NB4 (cell line): ENCODE results near the gene SYCE3.

Experiments
- MYC ChIP-seq: IDR thresholded peaks from 2 replicates; pipeline ENCODE4 v1.6.1; 2011; ENCODE audit warnings: low read depth, low read length
- TF ChIP-seq, protein P1 (sequence below): IDR thresholded peaks from one replicate; pipeline ENCODE4 v1.5.1; 2012; ENCODE audit warnings: low read depth, low read length

DNA sequence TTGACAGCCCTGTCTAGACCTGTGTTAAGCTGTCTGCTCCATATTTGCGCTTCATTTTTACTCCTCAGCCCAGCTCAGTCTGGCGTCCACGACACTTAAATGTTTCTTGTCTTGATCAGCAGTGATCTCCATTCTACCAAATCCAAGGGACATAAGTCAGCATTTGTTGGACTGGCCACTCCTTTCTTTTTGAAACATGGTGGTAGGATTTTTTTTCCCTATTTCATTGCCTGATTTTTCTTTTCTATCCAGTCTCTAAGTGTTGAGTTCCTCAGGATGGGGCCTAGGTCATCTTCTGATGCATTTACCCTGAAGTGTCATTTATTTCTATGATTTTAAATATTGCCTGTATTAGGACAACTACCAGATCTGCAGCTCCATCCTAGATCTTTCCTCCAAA lies 53.8 kb downstream of the SYCE3 start:
- TF ChIP-seq, protein P1, sequence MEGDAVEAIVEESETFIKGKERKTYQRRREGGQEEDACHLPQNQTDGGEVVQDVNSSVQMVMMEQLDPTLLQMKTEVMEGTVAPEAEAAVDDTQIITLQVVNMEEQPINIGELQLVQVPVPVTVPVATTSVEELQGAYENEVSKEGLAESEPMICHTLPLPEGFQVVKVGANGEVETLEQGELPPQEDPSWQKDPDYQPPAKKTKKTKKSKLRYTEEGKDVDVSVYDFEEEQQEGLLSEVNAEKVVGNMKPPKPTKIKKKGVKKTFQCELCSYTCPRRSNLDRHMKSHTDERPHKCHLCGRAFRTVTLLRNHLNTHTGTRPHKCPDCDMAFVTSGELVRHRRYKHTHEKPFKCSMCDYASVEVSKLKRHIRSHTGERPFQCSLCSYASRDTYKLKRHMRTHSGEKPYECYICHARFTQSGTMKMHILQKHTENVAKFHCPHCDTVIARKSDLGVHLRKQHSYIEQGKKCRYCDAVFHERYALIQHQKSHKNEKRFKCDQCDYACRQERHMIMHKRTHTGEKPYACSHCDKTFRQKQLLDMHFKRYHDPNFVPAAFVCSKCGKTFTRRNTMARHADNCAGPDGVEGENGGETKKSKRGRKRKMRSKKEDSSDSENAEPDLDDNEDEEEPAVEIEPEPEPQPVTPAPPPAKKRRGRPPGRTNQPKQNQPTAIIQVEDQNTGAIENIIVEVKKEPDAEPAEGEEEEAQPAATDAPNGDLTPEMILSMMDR, result no peak
- TF ChIP-seq MYC, result no peak
